AG09319 (cell line): ENCODE results near the gene RAC3.

Source experiments
- DNase-seq: peaks from one replicate; pipeline ENCODE4 v3.0.0-alpha.2; 2010; ENCODE audit warnings: low read depth; ENCODE audit errors: extremely low read depth
- CTCF ChIP-seq: IDR thresholded peaks from 2 replicates; pipeline ENCODE4 v1.5.1; 2011; ENCODE audit warnings: low read depth, mild to moderate bottlenecking, inconsistent platforms, low read length, moderate library complexity

Gene RAC3

GRCh38 chr17:82049106-82049505 is 17.6 kb downstream of the RAC3 start:
- no peak for DNase-seq
- no peak for TF ChIP-seq CTCF

- TF ChIP-seq CTCF, result no peak
- DNase-seq, result no peak
Observed at GRCh38 chr17:82049521-82049971, 18.1 kb downstream of the RAC3 start.

GRCh38 chr17:82050152-82050760 is 18.8 kb downstream of the RAC3 start:
- no peak for TF ChIP-seq CTCF
- no peak for DNase-seq

- DNase-seq, result no peak
- TF ChIP-seq CTCF, result no peak
Observed at GRCh38 chr17:82050761-82051641, 19.5 kb downstream of the RAC3 start.

- DNase-seq, result no peak
- no peak for TF ChIP-seq CTCF
Observed at GRCh38 chr17:82051776-82052637, 20.5 kb downstream of the RAC3 start, which contains the start of the genes GPS1 and RFNG. Gene GPS1, plus strand, starts transcription at chr17:82051898. Its CDS starts 34 bp downstream, at chr17:82051932. Gene RFNG, minus strand, starts transcription at chr17:82051811. Its CDS starts 45 bp downstream, at chr17:82051766.

GRCh38 chr17:82052638-82053059 is 21.2 kb downstream of the RAC3 start:
- no peak for TF ChIP-seq CTCF
- DNase-seq, result no peak
